DOHH2 (cell line): ENCODE measurements around the gene UXS1.

Source experiments
- CTCF ChIP-seq: fragments of 200-600 bp; sonication (generic); IDR thresholded peaks from one replicate; pipeline ENCODE4 v1.5.1; 2014; ENCODE audit warnings: antibody characterized with exemption, mild to moderate bottlenecking, low read depth, low read length; ENCODE audit not compliant: poor library complexity, severe bottlenecking
- EZH2phosphoT487 ChIP-seq: fragments of 200-600 bp; sonication (generic); IDR thresholded peaks from 2 replicates; pipeline ENCODE4 v1.6.1; 2017; ENCODE audit warnings: borderline replicate concordance, mild to moderate bottlenecking, antibody characterized with exemption, low read length, moderate library complexity, mixed read lengths

DNA sequence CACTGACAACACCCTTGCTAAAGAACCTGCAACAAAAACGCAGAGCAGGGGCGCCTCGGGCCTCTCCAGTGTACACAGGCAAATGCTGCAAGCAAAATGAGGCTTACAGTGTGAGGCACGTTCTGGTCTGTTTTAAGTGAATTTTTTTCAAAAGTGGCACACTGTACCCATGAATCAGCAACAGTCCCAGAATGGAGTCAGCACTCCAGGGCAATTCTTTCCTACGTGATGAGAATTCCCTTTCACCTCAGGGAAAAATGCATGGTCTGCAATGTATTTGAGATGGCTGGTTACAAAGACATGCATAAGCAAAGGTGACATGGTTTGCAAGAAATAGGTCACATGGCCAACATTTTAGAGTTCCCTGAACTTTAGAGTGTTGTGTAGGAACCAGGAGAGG, 94.4 kb downstream of the UXS1 start:
- TF ChIP-seq CTCF (no peak), EZH2phosphoT487 (no peak)
